GM21360 (cell line): ENCODE results near the gene MTHFD1L.

Source experiments
- ATAC-seq: cut with Tn5 transposase; IDR thresholded peaks from one replicate; pipeline ENCODE4 v1.9.1; 2021; ENCODE audit warnings: mild to moderate bottlenecking, moderate library complexity; ENCODE audit not compliant: unreplicated experiment

The MTHFD1L gene

DNA sequence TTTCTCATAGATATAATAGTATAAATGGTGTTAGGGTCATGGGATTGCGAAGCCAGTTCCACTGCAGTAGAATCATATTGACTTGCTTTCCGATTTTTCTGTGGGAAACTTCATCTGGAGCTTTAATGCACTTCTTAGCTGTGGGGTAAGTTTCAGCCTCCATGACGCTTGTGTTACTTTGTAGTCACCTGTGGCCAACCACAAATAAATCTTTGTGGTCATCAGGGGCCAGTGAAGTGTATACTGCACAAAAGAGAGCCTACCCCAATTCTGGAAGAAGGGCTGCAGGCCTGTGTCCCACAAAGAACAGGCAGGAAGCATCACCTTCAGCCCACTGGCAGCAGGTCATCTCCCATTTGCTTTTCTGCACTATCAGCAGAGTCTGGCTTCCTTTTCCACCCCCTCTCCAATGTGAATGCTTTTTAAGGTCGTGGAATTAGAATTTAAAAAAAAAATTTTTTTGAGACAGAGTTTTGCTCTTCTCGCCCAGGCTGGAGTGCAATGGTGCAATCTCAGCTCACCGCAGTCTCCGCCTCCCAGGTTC, 32.0 kb downstream of the MTHFD1L start:
- peak; percentile 50 for ATAC-seq

DNA sequence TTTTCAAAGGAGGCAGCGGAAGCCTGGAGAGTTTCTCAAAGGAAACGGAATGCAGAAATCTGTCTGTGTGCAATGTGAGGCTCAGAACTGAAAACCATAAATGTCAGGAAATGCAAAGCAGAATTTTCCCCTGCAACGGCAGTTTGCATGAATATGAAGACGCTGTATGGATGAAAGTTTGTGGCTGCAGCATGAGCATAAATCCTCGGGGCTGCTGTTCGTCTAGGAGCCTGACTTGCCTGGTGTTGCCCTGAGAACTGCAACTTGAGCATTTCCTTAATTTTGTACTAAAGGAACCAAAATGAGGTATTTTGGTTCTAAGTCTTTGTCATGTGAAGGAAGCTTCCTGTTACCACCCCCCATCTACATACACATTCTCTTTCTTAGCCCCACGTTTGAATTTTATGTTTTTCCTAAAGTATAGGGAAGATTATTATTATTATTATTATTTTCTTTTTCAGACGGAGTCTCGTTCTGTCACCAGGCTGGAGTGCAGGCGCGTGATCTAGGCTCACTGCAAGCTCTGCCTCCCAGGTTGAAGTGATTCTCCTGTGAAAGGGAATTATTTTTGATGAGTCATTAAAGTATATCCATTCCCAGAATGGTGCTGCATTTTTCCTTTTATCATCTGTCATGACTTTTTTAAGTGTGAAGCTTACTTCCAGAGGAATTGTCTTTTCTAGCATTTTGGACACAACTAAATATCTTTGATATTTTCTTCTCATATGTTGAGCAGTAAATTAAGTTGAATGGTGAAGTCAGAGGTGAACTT, 33.1 kb downstream of the MTHFD1L start:
- no peak for ATAC-seq

DNA sequence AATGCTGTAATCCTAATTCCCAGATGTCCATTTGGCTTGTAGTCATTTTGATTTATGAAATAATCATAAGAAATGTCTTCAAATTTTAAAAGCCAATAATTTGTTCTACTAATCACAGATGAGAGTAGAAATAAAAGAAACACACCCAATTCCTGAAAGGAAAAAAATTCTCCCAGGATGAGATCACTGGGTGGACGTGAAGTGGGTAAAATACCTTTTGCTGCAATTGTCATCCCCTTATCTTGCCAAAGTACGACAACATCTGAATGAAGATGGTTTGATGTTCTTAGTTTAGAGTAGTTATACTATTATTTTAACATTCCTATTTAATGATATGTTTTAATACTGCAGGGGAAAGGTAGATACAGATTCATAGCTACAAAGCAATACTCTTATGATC, 33.7 kb downstream of the MTHFD1L start:
- no peak for ATAC-seq

DNA sequence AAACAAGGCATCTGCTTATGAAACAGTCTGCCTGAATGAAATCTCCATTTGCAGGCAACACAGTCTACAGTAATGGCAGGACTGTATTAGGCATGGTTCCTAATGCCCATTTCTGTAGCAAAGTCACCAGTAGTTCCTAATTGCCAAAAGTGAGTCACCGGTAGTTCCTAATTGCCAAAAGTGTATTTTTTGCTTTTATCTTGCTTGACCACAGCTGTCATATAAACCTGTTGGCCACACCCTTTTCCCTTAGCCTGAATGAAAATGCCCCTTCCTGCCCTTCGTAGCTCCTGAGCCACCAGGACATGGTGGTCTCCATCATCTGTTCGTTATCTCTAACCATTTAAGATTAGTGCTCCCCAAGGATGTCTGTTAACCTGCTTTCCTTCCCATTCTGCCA, 34.5 kb downstream of the MTHFD1L start:
- ATAC-seq: no peak

DNA sequence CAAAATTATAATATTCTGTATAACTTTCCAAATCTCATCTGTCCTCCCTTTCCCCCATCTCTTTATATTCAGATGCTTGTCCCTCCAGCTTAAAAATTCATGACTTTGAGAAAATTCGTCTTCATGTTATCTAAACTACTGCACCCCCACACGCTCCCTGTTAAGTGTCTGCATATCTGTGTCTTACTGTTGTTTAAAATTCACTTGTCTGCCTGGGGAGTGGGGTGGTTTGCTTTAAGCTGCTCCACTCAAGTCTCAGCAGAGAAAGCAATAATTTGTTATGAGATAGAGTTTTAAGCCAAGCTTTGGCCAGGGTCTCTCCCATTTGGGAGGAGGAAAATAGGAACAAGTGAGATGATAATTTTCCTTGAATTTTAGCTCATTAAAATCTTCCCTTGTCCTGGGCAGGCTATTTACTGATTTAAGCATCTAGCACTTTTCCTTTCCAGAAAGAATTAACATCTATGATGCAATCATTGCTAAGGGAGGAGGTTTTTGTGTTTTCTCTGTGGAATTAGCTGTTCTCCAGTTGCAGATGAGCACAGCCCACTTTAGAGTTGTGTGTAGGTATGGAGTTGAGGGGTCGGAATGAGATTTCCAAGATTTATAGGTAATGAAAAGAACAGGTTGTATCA, 36.8 kb downstream of the MTHFD1L start:
- no peak for ATAC-seq

DNA sequence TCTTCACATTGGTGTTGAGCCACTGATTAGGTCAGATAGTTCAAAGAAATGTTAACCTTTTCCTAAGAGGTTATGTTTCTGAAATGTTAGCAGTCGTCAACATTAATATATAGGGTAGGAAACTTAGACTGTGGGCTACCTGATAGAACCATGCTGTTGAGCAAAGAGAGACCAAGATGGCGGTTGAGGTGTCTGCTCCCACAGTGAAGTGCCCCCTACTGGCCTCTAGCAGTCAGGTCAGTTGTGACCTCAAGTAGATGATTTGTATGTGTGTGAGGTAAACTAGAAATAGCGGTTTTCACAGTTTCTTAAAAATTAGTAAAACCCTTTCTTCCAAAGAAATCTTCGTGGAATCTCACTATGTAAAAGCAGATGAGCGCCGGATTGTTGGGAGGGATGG, 40.3 kb downstream of the MTHFD1L start:
- ATAC-seq: no peak

DNA sequence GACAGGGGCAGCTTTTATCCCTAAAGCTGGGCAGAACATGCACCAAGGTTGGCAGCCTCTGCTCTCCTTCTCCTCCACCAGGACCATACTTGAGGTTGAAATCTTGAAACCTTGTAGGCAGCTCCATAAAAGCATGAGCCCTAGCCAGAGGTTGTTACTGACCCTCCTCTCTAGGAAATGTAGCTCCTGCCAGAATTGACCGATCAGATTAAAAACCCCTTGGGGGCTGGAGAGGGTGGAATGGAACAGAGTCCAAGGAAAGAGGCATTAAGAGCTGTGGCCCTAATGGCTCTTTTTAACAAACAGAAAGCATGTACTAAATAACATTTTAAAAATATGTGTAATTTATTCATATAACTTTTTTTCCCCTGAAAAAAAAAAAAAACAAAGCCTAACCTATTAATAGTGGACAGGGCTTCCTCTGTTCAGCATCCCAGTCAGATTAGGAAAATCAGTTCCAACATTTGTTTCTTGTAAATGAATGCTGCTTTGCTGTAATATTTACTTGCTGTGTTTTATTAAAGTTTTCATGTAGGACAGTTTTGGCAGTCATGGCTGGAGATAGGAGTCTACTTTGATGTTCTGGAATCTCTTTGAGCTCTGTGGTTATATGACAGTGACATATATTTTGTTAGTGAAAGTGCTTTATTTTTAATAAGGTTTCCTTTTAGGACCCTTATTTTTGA, 41.3 kb downstream of the MTHFD1L start:
- no peak for ATAC-seq

DNA sequence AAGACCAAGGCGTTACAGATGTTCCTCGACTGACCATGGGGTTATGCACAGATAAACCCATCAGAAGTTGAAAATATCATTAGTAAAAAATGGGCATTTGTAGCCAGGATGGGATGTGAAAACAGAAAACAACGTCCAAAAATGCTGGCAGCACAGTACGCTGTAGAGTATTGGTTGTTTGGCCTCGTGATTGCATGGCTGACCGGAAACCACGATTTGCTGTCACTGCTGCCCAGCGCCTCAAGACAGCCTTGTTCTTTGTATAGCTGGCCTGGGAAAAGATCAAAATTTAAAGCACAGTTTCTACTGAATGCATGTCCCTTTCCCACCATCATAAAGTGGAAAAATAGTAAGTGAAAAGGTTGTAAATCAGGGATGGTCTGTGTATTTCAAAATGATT, 41.9 kb downstream of the MTHFD1L start:
- no peak for ATAC-seq

DNA sequence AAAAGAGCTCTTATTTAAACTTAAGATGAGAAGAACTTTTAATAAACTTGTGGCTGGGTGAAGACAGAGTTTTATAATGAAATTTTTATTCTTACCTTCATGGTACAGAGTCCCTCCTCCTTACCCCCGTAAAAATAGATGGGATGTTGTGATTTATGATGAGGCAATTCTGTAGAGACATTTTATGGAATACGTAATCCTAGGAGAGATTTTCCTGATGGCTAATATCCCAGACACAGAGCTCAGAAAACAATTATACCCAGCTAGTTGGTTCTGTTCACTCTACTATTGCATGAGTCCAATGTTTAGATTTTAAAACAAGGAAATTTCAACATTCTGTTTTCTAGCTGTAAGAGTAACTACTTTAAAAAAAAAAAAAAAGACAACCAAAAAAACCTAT, 43.4 kb downstream of the MTHFD1L start:
- no peak for ATAC-seq

DNA sequence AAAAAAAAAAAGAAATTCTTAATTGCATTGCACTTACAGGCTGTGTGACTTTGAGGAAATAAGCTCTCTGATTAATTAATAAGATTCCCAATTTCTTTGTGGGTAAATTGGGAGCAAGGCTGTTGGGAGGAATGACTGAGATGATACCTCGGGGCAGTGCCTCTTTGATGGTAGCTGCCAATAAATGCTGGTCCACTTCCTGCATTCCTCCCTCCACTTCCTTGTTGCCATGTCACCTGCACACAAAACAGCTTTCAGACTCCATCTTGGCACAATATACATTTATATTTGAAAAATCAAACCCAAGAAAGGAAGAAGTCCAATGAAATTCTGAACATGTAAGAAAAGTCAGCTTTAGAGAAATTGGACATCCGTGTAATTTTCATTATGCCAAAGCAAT, 45.1 kb downstream of the MTHFD1L start:
- no peak for ATAC-seq

DNA sequence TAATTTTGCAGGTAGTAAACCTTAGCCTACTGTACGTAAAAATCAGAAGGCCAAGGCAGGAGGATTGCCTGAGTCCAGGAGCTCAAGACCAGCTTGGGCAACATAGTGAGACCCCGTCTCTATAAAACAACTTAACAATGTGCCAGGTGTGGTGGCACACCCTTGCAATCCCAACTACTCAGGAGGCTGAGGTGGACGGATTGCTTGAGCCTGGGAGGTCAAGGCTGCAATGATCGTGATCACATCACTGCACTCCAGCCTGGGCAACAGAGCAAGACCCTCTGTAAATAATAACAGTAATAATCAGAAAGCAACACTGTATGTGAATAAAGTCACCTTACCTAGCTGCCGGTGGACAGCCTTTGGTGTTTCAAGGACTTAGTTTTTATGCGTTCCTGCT, 48.9 kb downstream of the MTHFD1L start:
- ATAC-seq: no peak

DNA sequence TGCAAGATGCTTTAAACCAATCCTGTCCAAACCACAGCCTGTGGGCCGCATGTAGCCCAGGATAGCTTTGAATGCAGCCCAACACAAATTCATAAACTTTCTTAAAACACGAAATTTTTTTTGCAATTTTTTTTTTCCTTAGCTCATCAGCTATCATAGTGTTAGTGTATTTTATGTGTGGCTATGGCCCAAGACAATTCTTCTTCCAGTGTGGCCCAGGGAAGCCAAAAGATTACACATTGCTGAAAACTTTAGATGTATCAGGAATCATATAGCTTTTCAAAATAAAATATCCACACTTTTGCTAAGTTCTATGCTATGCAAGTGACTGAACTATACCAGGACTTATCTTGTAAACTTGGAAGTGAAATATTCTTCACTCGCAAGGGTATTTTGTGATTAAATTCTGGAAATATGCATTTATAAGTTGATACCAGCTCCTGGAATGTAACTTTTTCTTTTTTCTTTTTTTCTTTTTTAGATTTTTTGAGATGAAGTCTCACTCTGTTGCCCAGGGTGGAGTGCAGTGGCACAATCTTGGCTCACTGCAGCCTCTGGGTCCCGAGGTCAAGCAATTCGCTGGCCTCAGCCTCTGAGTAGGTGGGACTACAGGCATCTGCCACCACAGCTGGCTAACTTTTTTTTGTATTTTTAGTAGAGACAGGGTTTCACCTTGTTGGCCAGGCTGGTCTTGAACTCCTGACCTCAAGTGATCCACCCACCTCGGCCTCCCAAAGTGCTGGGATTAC, 49.8 kb downstream of the MTHFD1L start:
- ATAC-seq: no peak

DNA sequence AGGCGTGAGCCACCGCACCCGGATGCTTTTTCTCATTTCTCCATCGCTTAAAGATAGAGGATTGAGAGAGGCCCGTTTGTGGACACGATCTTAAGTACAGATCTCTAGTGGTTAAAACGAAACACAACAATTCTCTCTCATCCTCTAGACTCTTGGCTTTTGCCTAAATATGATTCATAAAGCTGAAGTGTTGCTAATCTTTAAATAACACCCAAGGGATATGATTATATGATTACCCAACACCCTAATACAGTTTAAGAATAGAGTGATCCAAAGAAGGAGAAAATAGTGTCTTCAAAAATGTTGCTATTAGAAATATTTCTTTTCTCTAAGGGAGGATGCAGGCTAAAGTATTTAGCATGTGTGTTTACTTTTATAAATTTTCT, 50.4 kb downstream of the MTHFD1L start:
- ATAC-seq: no peak

DNA sequence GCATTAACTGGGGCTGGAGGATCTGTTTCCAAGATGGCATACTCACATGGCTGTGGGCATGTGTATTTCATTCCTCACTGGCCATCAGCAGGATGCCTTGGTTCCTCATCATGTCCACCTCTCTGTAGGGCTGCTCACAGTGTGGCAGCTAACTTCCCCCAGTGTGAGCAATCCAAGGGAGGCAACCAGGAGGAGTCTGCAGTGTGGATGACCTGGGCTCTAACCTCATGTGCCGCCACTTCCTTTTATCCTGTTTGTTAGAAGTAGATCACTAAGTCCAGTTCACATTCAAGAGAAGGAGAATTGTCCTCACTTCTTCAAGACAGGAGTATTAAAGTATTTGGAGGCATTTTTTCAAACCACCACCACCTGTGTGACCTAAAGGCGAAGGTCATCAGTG, 54.4 kb downstream of the MTHFD1L start:
- ATAC-seq: no peak

DNA sequence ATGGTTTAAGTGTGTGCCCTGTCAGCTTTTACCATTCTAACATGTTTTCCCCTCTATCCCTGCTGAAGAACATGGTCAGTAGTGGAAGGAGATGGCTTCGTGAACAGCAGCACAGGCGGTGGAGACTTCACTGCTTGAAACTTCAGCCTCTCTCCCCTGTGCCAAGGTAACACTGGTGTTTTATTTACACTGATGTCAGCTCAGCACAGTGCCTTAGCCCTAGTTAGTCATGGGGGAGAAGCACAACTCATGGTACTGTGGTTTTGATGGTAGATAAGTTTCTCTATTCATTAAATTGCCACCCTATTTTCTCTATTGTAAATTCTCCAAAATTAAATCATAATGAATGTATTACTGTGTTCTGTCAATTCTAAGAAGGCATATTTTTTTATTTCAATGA, 56.6 kb downstream of the MTHFD1L start:
- no peak for ATAC-seq

DNA sequence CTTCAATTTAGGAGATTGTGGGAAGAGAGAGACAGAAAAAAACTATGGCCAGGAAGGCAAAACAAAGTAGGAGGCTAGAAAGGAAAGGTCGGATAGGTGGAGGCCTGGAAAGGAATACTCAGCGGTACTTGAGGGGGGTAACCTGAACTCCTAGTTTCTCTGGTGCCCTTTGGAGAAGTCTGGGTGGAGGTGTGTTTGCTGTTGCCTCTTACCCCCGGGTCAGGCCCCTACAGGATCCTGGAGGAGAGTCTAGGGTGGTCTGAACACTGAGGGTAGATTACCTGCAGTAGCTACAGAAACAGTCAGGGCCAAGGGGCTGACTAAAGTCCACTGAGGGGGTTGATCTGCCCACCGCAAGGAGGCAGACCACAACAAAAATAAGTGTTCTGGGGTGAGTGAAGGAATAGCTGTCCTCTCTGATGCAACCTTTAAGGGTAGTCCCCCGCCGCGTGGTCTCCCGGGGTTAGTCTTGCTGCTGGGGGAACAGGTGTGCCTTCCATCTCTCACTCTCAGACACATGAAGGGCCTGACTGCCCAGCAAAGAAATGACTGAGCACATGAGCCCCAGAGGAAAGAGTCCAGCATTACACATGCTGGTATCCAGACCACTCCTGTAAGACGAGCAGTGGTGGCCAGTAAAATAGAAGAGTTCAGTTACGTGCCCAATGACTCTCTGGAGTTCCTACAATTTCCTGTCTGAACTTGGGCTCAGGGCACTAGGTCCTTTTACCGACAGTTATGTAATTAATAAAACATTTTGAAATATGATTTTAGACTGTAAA, 59.5 kb downstream of the MTHFD1L start:
- ATAC-seq: no peak

DNA sequence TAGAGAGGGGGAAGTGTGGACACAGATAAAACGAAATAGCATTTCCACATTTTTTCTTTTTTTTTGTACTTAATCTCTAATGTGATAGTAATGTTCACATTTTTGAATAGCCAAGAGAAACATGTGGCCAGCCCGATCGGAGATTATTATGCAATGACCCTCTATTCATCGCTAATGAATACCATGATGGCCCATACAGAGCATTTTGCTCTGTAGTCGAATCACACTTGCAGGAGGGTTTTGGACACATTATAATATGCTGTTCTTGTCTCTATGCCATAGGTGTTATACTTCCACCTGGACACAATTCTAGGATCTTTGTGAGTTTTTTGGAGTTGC, 60.1 kb downstream of the MTHFD1L start:
- ATAC-seq: no peak

DNA sequence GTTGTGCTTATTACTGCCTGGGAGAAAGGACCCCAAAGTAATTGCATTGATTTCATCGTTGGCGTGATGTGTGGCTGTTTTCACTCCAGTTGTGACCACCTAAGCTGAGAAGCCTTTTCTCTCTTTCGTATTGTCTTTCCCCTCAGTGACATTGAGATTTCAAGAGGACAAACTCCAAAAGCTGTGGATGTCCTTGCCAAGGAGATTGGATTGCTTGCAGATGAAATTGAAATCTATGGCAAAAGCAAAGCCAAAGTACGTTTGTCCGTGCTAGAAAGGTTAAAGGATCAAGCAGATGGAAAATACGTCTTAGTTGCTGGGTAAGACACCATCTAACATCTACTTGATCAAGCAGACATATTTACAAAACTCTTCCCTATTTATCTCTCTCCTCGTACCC, 60.5 kb downstream of the MTHFD1L start:
- no peak for ATAC-seq

DNA sequence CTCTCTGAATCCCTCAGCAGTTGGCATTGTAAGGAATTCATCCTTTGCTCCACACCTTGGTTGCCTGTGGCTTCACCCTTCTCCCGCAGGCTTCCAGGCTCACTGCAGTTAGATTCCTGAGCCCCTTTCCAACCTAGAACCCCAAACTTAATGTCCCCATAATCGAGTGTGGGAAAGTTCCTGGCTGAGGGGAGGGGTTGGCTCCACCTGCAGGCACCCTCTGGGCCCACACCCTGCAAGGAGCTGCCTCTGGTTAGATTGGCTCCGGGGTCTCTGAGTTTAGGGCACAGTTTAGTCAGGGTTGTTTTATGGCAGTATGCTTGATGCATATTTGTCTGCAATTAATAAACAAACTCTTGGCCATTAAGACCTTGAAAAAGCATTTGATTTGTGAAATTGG, 63.4 kb downstream of the MTHFD1L start:
- no peak for ATAC-seq

DNA sequence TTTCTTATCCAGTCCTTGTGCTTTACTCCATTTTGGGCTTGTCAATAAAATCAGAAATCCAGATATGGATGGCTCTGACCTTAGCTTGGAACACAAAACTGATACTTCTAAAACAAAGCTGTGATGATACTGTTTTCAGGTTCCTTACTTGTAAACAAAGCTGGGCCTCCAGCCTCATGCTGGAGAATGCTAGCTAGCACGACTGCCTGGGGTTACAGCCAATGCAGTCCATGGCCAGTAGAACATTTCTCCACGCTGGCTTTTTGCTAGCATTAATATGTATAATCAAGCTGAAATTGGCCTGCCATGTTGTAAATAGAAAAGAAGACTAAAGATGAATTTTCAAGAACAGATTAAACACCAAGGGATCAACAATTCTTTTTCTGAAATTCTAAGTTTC, 63.9 kb downstream of the MTHFD1L start:
- ATAC-seq: no peak

DNA sequence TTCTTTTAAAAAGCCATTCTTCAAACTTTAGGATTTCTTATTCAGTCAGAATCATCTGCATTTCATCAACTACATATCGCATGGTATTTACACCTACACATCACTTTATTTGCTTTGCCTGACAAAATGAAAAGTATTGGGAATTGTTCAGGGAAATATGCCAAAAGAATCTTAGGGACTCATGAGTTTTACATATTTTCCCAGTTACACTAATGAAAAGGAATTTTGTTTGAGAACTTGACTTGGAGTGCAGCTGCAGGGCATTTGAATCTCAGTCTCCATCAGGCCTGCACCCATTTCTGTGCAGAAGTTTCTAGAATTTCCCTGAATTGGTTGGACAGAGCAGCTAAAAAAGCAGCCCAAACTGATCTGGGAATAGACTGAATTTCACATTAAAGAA, 65.3 kb downstream of the MTHFD1L start:
- ATAC-seq: no peak
